CD4-positive, alpha-beta T cell (primary cell): ENCODE data around the gene UBXN11. TPM values are rescaled to one million over a fixed set of nuclear protein-coding genes. Genes with fewer than 3 reads are reported as not detected.

ENCODE experiments used
- ATAC-seq: fragments of 200-7000 bp; cut with Tn5 transposase; one replicate; pipeline ENCODE4 v1.10.0; 2022; ENCODE audit warnings: mild to moderate bottlenecking; ENCODE audit not compliant: poor library complexity
- CTCF ChIA-PET: fragments of 350-600 bp; sonication (Branson Sonifier 250); formaldehyde crosslinking; loops from one replicate; lab custom pipeline; 2021; ENCODE audit warnings: antibody characterized with exemption, inconsistent platforms; lab: Charles Lee
- POLR2A ChIA-PET: fragments of 350-600 bp; sonication (Branson Sonifier 250); formaldehyde crosslinking; loops from one replicate; lab custom pipeline; 2021; ENCODE audit warnings: antibody characterized with exemption, inconsistent platforms; lab: Charles Lee
- DNase-seq, 14 experiments: peaks; one replicate each; pipeline ENCODE4 v3.0.0-alpha.2; 2013 to 2020; ENCODE audit warnings: mixed read lengths in 2 of 14
- H3K27ac ChIP-seq, 2 donors: one replicate each; pipeline versions ENCODE4 v1.5.1 to v1.7.0; 2013; ENCODE audit warnings: low read length in 2 of 2, low read depth in 1 of 2, mild to moderate bottlenecking in 1 of 2
- H3K27me3 ChIP-seq, 2 experiments: 1 replicate in 1 of 2; 2 replicates in 1 of 2; pipeline versions ENCODE4 v1.6.1 to v1.7.0; 2013; ENCODE audit warnings: low read length in 2 of 2, control low read depth in 1 of 2, mild to moderate bottlenecking in 1 of 2, moderate library complexity in 1 of 2; ENCODE audit not compliant: insufficient read depth in 2 of 2, control insufficient read depth in 1 of 2
- H3K36me3 ChIP-seq: one replicate; pipeline ENCODE4 v1.6.1; 2013; ENCODE audit warnings: low read length, control low read depth; ENCODE audit not compliant: insufficient read depth
- H3K4me1 ChIP-seq: one replicate; pipeline ENCODE4 v1.6.1; 2013; ENCODE audit warnings: low read length, control low read depth; ENCODE audit not compliant: insufficient read depth
- H3K4me3 ChIP-seq: one replicate; pipeline ENCODE4 v1.5.1; 2013; ENCODE audit warnings: mild to moderate bottlenecking, low read length, moderate library complexity
- H3K9me3 ChIP-seq, 2 experiments: 1 replicate in 1 of 2; 2 replicates in 1 of 2; pipeline versions ENCODE4 v1.6.1 to v1.7.0; 2013; ENCODE audit warnings: low read length in 2 of 2, mild to moderate bottlenecking in 2 of 2, control low read depth in 1 of 2, moderate library complexity in 1 of 2; ENCODE audit not compliant: control insufficient read depth in 1 of 2, insufficient read depth in 1 of 2
- H3K27ac Mint-ChIP-seq: one replicate; pipeline ENCODE4 v1.8.0; 2020; ENCODE audit warnings: mixed read lengths
- H3K27me3 Mint-ChIP-seq: one replicate; pipeline ENCODE4 v1.8.0; 2021; ENCODE audit warnings: mixed read lengths
- H3K36me3 Mint-ChIP-seq: one replicate; pipeline ENCODE4 v1.8.0; 2021; ENCODE audit warnings: low read depth, mixed read lengths
- H3K4me1 Mint-ChIP-seq: one replicate; pipeline ENCODE4 v1.8.0; 2021; ENCODE audit warnings: low read depth, mixed read lengths
- H3K4me3 Mint-ChIP-seq: one replicate; pipeline ENCODE4 v1.8.0; 2020; ENCODE audit warnings: mild to moderate bottlenecking, mixed read lengths
- H3K9me3 Mint-ChIP-seq: one replicate; pipeline ENCODE4 v1.8.0; 2020; ENCODE audit warnings: mixed read lengths
- intact Hi-C, 2 experiments: fragments of 100-400 bp; cut with DNase I in 1 of 2; cut with micrococcal nuclease in 1 of 2; formaldehyde crosslinking; loops; one replicate each; pipeline versions ENCODE4 v1.15.1 to v1.9.0; 2023 to 2025; cut with DNase I, micrococcal nuclease
- total RNA-seq, 174 experiments: library from RNA in 2 of 174; stranded (reverse) in 2 of 174; gene quantifications; one replicate each; pipeline ENCODE4 v1.2.3 and lab custom pipeline; 2021 to 2026
- TF ChIP-seq, protein P1 (sequence below): fragments of 200-600 bp; IDR thresholded peaks from one replicate; pipeline ENCODE4 v1.8.0; 2022; ENCODE audit warnings: antibody characterized with exemption, mild to moderate bottlenecking

Gene UBXN11
- total RNA-seq, 2 experiments from 2014 or later, result 39.3 to 42.3 TPM

GRCh38 chr1:26353976-26354820 is 47.8 kb upstream of the UBXN11 start, which contains the start of gene CRYBG2:
CRYBG2 (minus strand) TSS chr1:26354130; CDS start chr1:26346657, 7,473 bp downstream.
- peaks cover 9% of the 10 kb centered on the region for H3K4me1 Mint-ChIP-seq
- Histone ChIP-seq H3K36me3 (no peaks in the 10 kb centered on the region), H3K9me3 (no peaks in the 10 kb centered on the region), H3K27ac (no peak within 1 kb of the TSS), H3K4me1 (peaks cover 15% of the 10 kb centered on the region), H3K4me3 (no peak within 1 kb of the TSS), H3K27me3 (peaks cover 0 to 2% of the 10 kb centered on the region in 2 experiments)
- peaks cover 5% of the 10 kb centered on the region for H3K27me3 Mint-ChIP-seq
- no peak for DNase-seq
- H3K36me3 Mint-ChIP-seq, result no peaks in the 10 kb centered on the region
- no peaks in the 10 kb centered on the region for H3K9me3 Mint-ChIP-seq
- no peak for ATAC-seq
- ChIA-PET POLR2A (no interaction called here), CTCF (no interaction called here)
- TF ChIP-seq, protein P1, sequence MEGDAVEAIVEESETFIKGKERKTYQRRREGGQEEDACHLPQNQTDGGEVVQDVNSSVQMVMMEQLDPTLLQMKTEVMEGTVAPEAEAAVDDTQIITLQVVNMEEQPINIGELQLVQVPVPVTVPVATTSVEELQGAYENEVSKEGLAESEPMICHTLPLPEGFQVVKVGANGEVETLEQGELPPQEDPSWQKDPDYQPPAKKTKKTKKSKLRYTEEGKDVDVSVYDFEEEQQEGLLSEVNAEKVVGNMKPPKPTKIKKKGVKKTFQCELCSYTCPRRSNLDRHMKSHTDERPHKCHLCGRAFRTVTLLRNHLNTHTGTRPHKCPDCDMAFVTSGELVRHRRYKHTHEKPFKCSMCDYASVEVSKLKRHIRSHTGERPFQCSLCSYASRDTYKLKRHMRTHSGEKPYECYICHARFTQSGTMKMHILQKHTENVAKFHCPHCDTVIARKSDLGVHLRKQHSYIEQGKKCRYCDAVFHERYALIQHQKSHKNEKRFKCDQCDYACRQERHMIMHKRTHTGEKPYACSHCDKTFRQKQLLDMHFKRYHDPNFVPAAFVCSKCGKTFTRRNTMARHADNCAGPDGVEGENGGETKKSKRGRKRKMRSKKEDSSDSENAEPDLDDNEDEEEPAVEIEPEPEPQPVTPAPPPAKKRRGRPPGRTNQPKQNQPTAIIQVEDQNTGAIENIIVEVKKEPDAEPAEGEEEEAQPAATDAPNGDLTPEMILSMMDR, result no peak
- intact Hi-C loops, result no loop called here
- H3K27ac Mint-ChIP-seq, result no peak within 1 kb of the TSS
- no peak within 1 kb of the TSS for H3K4me3 Mint-ChIP-seq

GRCh38 chr1:26353210-26353859 is 46.9 kb upstream of the UBXN11 start:
- no peaks in the 10 kb centered on the region for H3K36me3 ChIP-seq
- ATAC-seq, result no peak
- no peaks in the 10 kb centered on the region for H3K9me3 ChIP-seq
- intact Hi-C loops, result no loop called here
- Mint-ChIP-seq H3K36me3 (no peaks in the 10 kb centered on the region), H3K27ac (no peak overlapping the region), H3K4me3 (no peak overlapping the region), H3K9me3 (no peaks in the 10 kb centered on the region), H3K27me3 (no peaks in the 10 kb centered on the region), H3K4me1 (peaks cover under 1% of the 10 kb centered on the region)
- DNase-seq, result no peak
- H3K4me1 ChIP-seq, result peaks cover 6% of the 10 kb centered on the region
- POLR2A ChIA-PET, result no interaction called here
- no peak overlapping the region for H3K4me3 ChIP-seq
- TF ChIP-seq, protein P1, result no peak
- CTCF ChIA-PET, result no interaction called here
- H3K27me3 ChIP-seq, result peaks cover 0 to 2% of the 10 kb centered on the region in 2 experiments
- no peak overlapping the region for H3K27ac ChIP-seq

GRCh38 chr1:26352338-26352679 is 45.9 kb upstream of the UBXN11 start:
- CTCF ChIA-PET, result no interaction called here
- no peaks in the 10 kb centered on the region for H3K9me3 ChIP-seq
- intact Hi-C loops, result no loop called here
- H3K36me3 Mint-ChIP-seq, result no peaks in the 10 kb centered on the region
- no peak overlapping the region for H3K4me3 ChIP-seq
- no peaks in the 10 kb centered on the region for H3K9me3 Mint-ChIP-seq
- no peak for DNase-seq
- POLR2A ChIA-PET, result no interaction called here
- H3K4me3 Mint-ChIP-seq, result no peak overlapping the region
- no peaks in the 10 kb centered on the region for H3K36me3 ChIP-seq
- TF ChIP-seq, protein P1, result no peak
- H3K4me1 ChIP-seq, result no peaks in the 10 kb centered on the region
- no peak overlapping the region for H3K27ac Mint-ChIP-seq
- no peaks in the 10 kb centered on the region for H3K27me3 Mint-ChIP-seq
- ATAC-seq, result no peak
- H3K27ac ChIP-seq, result no peak overlapping the region
- peaks cover 0 to 1% of the 10 kb centered on the region in 2 experiments for H3K27me3 ChIP-seq
- no peaks in the 10 kb centered on the region for H3K4me1 Mint-ChIP-seq
